Psoas muscle (tissue), 8 donors: ENCODE results near the gene HOXB2. TPM values are rescaled to one million over a fixed set of nuclear protein-coding genes. Genes with fewer than 3 reads are reported as not detected.

Source experiments
- ATAC-seq, 4 donors: fragments of 200-7000 bp; cut with Tn5 transposase; one replicate each; pipeline ENCODE4 v1.9.1; 2020; ENCODE audit warnings: moderate library complexity in 3 of 4, mild to moderate bottlenecking in 2 of 4
- DNase-seq, 2 donors: peaks; one replicate each; pipeline ENCODE4 v3.0.0-alpha.2; 2020
- H3K27ac ChIP-seq: fragments of 200-600 bp; one replicate; pipeline ENCODE4 v1.8.0; 2022
- H3K27me3 ChIP-seq, 3 donors: fragments of 200-600 bp in 1 of 3; one replicate each; pipeline versions ENCODE4 v1.6.1 to v1.8.0; 2013 to 2022; ENCODE audit warnings: low read length in 2 of 3, mild to moderate bottlenecking in 2 of 3, moderate library complexity in 1 of 3; ENCODE audit not compliant: insufficient read depth in 3 of 3
- H3K36me3 ChIP-seq, 2 donors: fragments of 200-600 bp in 1 of 2; one replicate each; pipeline versions ENCODE4 v1.6.1 to v1.8.0; 2013 to 2022; ENCODE audit warnings: low read depth in 1 of 2, mild to moderate bottlenecking in 1 of 2, moderate library complexity in 1 of 2; ENCODE audit not compliant: insufficient read depth in 1 of 2
- H3K4me1 ChIP-seq: fragments of 200-600 bp; one replicate; pipeline ENCODE4 v1.8.0; 2022
- H3K4me3 ChIP-seq: fragments of 200-600 bp; one replicate; pipeline ENCODE4 v1.8.0; 2022; ENCODE audit warnings: mild to moderate bottlenecking
- H3K9me3 ChIP-seq: fragments of 200-600 bp; one replicate; pipeline ENCODE4 v1.8.0; 2022
- WGBS, 3 donors: extraction: QIAGEN DNeasy Blood & Tissue Kit; methylation state at CpG; one replicate each; pipeline versions ENCODE4 v1.1.6 to v1.1.7; 2013; 5-methylcytosine and 5-hydroxymethylcytosine counted together
- intact Hi-C, 2 donors: fragments of 100-400 bp; cut with DNase I; formaldehyde crosslinking; loops; one replicate each; pipeline versions ENCODE4 v1.11.0 to v1.14.2; 2022
- polyA plus RNA-seq, 3 donors: library from polyadenylated mRNA; stranded (reverse); fragments of 200-250 nt; gene quantifications; one replicate each; pipeline ENCODE4 v1.2.3, GENCODE V29; 2013
- total RNA-seq, 4 donors: library from RNA; stranded (reverse); fragmentation: NEBNext Ultra II Directional in 2 of 4; extraction: Animal tissue kit (Norgen Biotek cat#: 25700) in 2 of 4; gene quantifications; one replicate each; pipeline versions ENCODE4 v1.2.1 to v1.2.4, GENCODE V29; 2021 to 2023
- TF ChIP-seq, protein P1 (sequence below): fragments of 200-600 bp; IDR thresholded peaks from one replicate; pipeline ENCODE4 v1.8.0; 2022; ENCODE audit warnings: antibody characterized with exemption
- donor health status: healthy with polysubstance abuse.
- donor health status: DM: no; HTN: no; CAD: no; lungs with moderate emphysema.
- donor health status: Bipolar disorder and iron deficiency.
- donor health status: healthy.
- donor health status: DM: yes; HTN: yes; CAD: no.
- donor health status: DM: no; HTN: no; CAD: no.
- donor health status: DM: no; HTN: no; CAD: no.
- donor health status: DM: yes; HTN: yes; CAD: no.

The HOXB2 gene
- total and polyA plus RNA-seq, 7 donors = 3.1 to 12.9 (median 5.0) TPM

DNA sequence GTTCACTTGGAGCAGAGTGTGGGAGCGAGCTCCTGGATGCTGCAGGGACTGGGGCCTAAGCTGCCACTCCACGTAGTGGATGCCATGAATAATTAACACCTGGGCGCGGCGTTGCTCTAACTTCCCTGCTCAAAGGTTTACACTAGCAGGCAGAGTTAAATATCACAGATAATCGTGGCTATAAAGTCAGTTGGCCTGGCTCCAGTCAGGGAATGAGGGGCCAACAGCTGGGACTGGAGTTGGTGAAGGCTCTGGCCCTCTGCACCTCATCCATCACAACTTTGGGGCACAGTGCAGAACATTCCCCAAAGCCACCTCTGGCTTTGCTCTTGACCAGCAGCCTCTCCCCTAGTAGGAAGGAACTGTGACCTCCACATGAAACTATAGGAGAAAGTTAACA lies 22.3 kb upstream of the HOXB2 start:
- no peak overlapping the region for H3K4me3 ChIP-seq
- TF ChIP-seq, protein P1, sequence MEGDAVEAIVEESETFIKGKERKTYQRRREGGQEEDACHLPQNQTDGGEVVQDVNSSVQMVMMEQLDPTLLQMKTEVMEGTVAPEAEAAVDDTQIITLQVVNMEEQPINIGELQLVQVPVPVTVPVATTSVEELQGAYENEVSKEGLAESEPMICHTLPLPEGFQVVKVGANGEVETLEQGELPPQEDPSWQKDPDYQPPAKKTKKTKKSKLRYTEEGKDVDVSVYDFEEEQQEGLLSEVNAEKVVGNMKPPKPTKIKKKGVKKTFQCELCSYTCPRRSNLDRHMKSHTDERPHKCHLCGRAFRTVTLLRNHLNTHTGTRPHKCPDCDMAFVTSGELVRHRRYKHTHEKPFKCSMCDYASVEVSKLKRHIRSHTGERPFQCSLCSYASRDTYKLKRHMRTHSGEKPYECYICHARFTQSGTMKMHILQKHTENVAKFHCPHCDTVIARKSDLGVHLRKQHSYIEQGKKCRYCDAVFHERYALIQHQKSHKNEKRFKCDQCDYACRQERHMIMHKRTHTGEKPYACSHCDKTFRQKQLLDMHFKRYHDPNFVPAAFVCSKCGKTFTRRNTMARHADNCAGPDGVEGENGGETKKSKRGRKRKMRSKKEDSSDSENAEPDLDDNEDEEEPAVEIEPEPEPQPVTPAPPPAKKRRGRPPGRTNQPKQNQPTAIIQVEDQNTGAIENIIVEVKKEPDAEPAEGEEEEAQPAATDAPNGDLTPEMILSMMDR = no peak
- intact Hi-C loops = no loop called here
- H3K4me1 ChIP-seq = no peaks in the 10 kb centered on the region
- H3K27ac ChIP-seq = peak overlapping the region; percentile 18
- H3K9me3 ChIP-seq = no peaks in the 10 kb centered on the region
- ATAC-seq (no peak), DNase-seq (no peak)
- 69 to 82% (median 80%) methylated on average over 6 of the region's 6 CpGs for WGBS, 3 donors
- peaks cover under 1 to 59% (median 16%) of the 10 kb centered on the region in 3 donors for H3K27me3 ChIP-seq
- no peaks in the 10 kb centered on the region for H3K36me3 ChIP-seq

DNA sequence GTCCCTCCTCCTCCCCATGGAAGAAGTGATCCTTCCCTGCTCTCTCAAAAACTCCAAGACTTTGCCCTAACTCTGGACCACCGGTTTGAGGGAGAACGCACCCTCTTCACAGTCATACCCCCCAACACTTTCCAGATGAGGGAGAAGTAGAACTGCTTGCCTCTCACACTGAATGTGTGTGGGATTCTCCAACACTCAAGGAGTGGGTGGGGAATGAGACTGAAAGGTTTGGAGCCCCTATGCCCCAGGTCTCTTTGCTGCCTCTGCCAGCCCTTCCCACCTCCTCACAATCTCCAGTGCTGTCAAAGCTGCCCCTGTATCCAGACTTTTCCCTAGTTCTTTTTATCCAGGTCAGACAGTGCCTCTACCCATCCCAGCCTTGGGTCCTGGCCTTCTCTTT lies 21.8 kb upstream of the HOXB2 start:
- H3K4me1 ChIP-seq = no peaks in the 10 kb centered on the region
- H3K27me3 ChIP-seq = peaks cover 0 to 59% (median 16%) of the 10 kb centered on the region in 3 donors
- ATAC-seq (no peak), DNase-seq (no peak)
- peak overlapping the region; percentile 16 for H3K27ac ChIP-seq
- TF ChIP-seq, protein P1 = no peak
- H3K9me3 ChIP-seq = no peaks in the 10 kb centered on the region
- intact Hi-C loops = no loop called here
- no peak overlapping the region for H3K4me3 ChIP-seq
- H3K36me3 ChIP-seq = no peaks in the 10 kb centered on the region
- 47 to 74% (median 50%) methylated on average over 2 of the region's 2 CpGs for WGBS, 3 donors

DNA sequence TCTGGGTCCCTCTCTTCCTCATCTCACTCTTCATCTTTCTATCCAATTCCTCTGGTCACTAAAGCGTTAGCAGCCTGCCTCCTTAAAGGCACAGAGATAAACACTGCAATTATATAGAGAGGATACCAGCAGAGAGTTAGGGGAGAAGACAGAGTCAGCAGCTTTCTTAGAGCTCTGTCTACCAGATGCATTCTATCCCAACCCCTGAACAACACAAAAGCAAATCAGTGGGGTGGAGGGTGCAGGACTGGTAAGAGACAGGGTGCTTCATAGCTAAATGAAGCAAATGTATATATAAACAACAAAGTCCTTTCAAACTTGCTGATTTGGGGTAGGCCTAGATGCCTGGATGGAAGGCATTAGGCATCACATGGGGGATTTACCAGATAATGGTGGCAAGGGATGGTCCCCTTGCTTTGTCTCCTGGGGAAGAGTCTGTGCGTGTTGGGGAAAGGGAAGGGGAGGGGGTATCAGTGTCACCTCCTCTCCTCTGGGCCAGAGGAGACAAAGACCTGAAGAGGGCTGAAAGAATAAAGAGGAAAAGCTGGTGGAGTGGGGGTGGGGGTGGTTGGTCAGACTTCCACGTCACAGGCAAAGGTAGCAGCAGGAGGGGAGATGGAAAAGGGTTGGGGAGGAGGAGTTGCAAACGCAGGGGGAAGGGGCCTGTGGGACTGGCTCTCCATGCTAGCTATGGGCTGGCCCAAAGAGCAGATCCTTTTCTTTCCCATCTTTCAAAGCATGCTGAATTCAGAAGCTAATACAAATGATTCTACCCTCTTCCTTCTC lies 21.2 kb upstream of the HOXB2 start:
- no peak overlapping the region for H3K4me3 ChIP-seq
- H3K36me3 ChIP-seq = no peaks in the 10 kb centered on the region
- peaks cover 0 to 56% (median 16%) of the 10 kb centered on the region in 3 donors for H3K27me3 ChIP-seq
- intact Hi-C loops = no loop called here
- no peak overlapping the region for H3K27ac ChIP-seq
- no peaks in the 10 kb centered on the region for H3K9me3 ChIP-seq
- TF ChIP-seq, protein P1 = no peak
- ATAC-seq (no peak), DNase-seq (no peak)
- no peaks in the 10 kb centered on the region for H3K4me1 ChIP-seq
- WGBS, 3 donors = 85 to 94% (median 89%) methylated on average over 4 of the region's 4 CpGs

DNA sequence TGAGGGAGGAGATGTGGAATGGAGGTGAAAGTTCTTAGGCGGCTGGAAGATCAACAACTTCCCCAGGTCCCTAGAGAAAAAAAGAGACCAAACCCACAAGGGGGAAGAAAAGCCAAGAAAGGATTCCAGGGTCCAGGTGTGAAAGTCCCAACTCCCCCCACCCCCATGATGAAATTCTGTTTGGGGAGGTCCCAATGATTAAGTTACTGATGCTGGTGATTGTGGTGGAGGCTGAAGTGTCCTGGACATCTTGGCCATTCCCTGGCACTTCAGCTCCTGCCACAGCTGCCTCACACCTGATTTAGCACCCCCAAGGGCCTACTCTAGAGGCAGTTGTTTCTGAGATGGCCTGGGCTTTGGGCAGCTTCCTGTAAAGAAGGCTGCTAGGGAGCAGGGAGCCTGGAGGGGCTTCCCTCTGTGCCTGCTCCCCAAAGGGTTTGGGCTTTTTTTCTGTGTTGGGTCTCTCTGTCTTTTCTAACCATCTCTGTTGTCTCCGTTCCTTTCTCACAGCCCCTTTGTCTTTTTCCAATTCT lies 20.2 kb upstream of the HOXB2 start:
- ATAC-seq (no peak), DNase-seq (no peak)
- 69 to 76% (median 74%) methylated on average over 2 of the region's 2 CpGs for WGBS, 3 donors
- Histone ChIP-seq H3K4me1 (no peaks in the 10 kb centered on the region), H3K4me3 (peak overlapping the region; percentile 63), H3K27me3 (peaks cover 0 to 48% (median 13%) of the 10 kb centered on the region in 3 donors), H3K9me3 (no peaks in the 10 kb centered on the region), H3K36me3 (no peaks in the 10 kb centered on the region), H3K27ac (no peak overlapping the region)
- intact Hi-C loops = no loop called here
- TF ChIP-seq, protein P1 = no peak
